KMS-11 (cell line): ENCODE data around the gene DPH7.

Experiments
- H2AFZ ChIP-seq: fragments of 200-600 bp; sonication (generic); 2 replicates; pipeline ENCODE4 v1.6.1; 2016; ENCODE audit warnings: antibody characterized with exemption, mixed run types, low read depth
- H3K27ac ChIP-seq: fragments of 200-600 bp; sonication (generic); 2 replicates; pipeline ENCODE4 v1.6.1; 2016; ENCODE audit warnings: mild to moderate bottlenecking, mixed run types
- H3K27me3 ChIP-seq: fragments of 200-600 bp; sonication (generic); 2 replicates; pipeline ENCODE4 v1.6.1; 2017; ENCODE audit warnings: mild to moderate bottlenecking, low read depth, mixed run types, moderate library complexity; ENCODE audit not compliant: insufficient read depth
- H3K36me3 ChIP-seq: fragments of 200-600 bp; sonication (generic); 2 replicates; pipeline ENCODE4 v1.6.1; 2017; ENCODE audit warnings: mild to moderate bottlenecking, mixed run types; ENCODE audit not compliant: insufficient read depth
- H3K4me1 ChIP-seq: fragments of 200-600 bp; sonication (generic); 2 replicates; pipeline ENCODE4 v1.6.1; 2016; ENCODE audit warnings: mild to moderate bottlenecking, low read depth, mixed run types; ENCODE audit not compliant: poor library complexity, severe bottlenecking
- H3K4me2 ChIP-seq: fragments of 200-600 bp; sonication (generic); 2 replicates; pipeline ENCODE4 v1.7.0; 2016; ENCODE audit warnings: mild to moderate bottlenecking, mixed run types
- H3K4me3 ChIP-seq: fragments of 200-600 bp; sonication (generic); IDR thresholded peaks from 2 replicates; pipeline ENCODE4 v1.6.1; 2017; ENCODE audit warnings: low read depth, low read length, mixed read lengths; ENCODE audit not compliant: insufficient read depth
- H3K79me2 ChIP-seq: fragments of 200-600 bp; sonication (generic); 2 replicates; pipeline ENCODE4 v1.6.1; 2016; ENCODE audit warnings: low read depth, mixed run types; ENCODE audit not compliant: insufficient read depth
- H3K9ac ChIP-seq: fragments of 200-600 bp; sonication (generic); 2 replicates; pipeline ENCODE4 v1.6.1; 2016; ENCODE audit warnings: mild to moderate bottlenecking, mixed run types
- H4K20me1 ChIP-seq: fragments of 200-600 bp; sonication (generic); 2 replicates; pipeline ENCODE4 v1.6.1; 2016; ENCODE audit warnings: mild to moderate bottlenecking, mixed run types; ENCODE audit not compliant: insufficient read depth
- TF ChIP-seq, protein P1 (sequence below): fragments of 200-600 bp; sonication (generic); conservative IDR thresholded peaks from 2 replicates; pipeline ENCODE4 v1.6.1; 2017; ENCODE audit warnings: low read depth, mild to moderate bottlenecking, antibody characterized with exemption, low read length, moderate library complexity, mixed read lengths

Gene DPH7

DNA sequence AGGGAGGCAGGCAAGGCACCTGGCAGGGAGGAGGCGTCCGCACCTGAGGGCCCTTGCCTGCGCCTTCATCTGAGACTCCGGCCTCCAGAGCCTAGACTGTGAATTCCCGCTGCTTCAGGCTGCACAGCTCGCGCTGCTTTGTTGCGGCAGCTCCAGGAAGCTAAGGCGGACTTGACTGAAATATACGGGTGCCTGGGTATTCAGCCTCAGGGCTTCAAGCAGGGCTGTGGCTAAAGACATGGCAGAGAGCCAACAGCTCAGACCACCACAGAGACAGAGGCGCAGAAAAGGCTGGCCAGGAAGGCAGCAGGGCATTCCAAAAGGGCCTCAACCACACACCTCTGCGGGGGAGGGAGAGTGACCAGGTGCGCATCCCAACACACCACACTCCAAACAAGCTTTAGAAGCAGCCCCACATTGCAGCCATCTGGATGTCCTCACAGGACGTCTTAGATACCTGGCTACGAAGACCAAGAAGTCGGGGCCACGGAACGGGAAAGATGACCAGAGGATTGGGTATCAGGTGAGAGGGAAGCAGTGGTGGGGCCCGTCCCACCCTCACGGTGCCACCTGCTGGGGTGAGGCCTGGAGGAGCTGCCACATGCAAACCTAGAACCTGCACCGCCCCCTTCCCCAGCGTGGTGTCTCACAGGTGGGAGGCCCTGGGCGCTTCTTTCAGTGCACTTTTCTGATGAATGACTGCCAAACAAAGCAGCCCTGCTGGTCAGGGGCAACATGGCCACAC, 1.7 kb upstream of the DPH7 start:
- Histone ChIP-seq H4K20me1 (no peaks in the 10 kb centered on the region; the same call in 1 of the 2 replicates), H3K4me2 (no peak overlapping the region), H3K4me3 (no peak overlapping the region), H3K4me1 (peaks cover 28% of the 10 kb centered on the region), H2AFZ (no peak overlapping the region), H3K36me3 (no peaks in the 10 kb centered on the region; the same call in 1 of the 2 replicates), H3K79me2 (peaks cover 27% of the 10 kb centered on the region), H3K27ac (no peak overlapping the region), H3K9ac (no peak overlapping the region), H3K27me3 (no peaks in the 10 kb centered on the region)
- TF ChIP-seq, protein P1, sequence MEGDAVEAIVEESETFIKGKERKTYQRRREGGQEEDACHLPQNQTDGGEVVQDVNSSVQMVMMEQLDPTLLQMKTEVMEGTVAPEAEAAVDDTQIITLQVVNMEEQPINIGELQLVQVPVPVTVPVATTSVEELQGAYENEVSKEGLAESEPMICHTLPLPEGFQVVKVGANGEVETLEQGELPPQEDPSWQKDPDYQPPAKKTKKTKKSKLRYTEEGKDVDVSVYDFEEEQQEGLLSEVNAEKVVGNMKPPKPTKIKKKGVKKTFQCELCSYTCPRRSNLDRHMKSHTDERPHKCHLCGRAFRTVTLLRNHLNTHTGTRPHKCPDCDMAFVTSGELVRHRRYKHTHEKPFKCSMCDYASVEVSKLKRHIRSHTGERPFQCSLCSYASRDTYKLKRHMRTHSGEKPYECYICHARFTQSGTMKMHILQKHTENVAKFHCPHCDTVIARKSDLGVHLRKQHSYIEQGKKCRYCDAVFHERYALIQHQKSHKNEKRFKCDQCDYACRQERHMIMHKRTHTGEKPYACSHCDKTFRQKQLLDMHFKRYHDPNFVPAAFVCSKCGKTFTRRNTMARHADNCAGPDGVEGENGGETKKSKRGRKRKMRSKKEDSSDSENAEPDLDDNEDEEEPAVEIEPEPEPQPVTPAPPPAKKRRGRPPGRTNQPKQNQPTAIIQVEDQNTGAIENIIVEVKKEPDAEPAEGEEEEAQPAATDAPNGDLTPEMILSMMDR = no peak

DNA sequence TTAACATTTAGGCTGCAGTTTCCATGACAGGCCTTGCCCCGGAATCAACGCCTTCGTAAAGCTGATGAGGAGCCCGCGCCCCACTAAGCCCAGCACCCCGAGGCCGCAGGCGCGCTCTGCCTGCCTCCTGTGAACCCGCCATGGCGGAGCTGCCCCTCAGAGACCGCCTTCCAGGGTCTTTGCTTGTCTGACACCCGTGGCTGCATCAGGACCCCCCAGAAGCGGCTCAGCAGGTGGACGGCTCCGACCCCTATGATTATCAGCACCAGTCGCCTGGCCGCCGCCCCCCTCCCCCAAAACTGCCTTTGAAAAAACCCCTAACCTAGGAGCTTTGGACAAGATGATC, 507 bp upstream of the DPH7 start:
- Histone ChIP-seq H4K20me1 (no peaks in the 10 kb centered on the region; the same call in 1 of the 2 replicates), H3K4me2 (peak overlapping the region; percentile 29), H3K27me3 (no peaks in the 10 kb centered on the region), H3K4me1 (peaks cover 38% of the 10 kb centered on the region), H3K9ac (no peak overlapping the region), H3K4me3 (no peak overlapping the region), H3K27ac (no peak overlapping the region), H3K79me2 (peaks cover 38% of the 10 kb centered on the region), H2AFZ (peak overlapping the region; percentile 59; the same call in 1 of the 2 replicates), H3K36me3 (no peaks in the 10 kb centered on the region; the same call in 1 of the 2 replicates)
- TF ChIP-seq, protein P1 = no peak

DNA sequence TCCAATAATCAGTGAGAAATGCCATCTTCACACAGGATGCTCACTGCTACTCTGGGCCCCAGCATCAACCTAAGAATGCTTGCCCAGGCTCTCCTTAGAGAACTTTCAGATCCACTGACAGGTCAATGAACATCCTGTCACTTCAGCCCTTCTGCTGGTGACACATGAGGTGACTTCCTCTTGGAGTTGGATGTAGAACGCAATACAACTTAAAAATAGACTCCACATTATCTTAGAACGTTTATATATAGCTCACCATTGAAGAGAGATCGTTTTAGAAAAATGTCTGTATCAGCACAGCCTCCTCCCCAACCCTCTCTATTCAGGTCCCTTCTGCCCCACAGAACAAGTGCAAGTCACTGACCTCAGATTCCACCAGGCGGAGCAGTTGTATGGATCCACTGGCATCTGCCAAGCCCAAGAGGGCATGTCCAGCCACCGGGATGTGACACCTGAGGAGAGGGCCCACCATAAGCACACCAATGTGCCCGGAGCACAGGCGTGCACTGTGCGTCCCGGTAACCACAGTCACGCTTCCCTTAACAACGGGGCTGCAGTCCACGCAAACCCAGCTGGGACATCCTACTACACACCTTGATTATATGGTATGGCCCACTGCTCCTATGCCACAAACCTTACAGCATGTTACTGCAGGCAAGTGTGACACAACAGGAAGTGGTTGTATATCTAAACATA, 2.9 kb downstream of the DPH7 start:
- Histone ChIP-seq H2AFZ (no peak overlapping the region), H3K9ac (no peak overlapping the region), H3K27me3 (no peaks in the 10 kb centered on the region), H3K4me1 (peaks cover 38% of the 10 kb centered on the region), H3K36me3 (peaks cover 9% of the 10 kb centered on the region; the same call in 1 of the 2 replicates), H3K79me2 (peaks cover 47% of the 10 kb centered on the region), H3K4me3 (no peak overlapping the region), H3K4me2 (peak overlapping the region; percentile 99), H3K27ac (peak overlapping the region; percentile 62), H4K20me1 (no peaks in the 10 kb centered on the region; the same call in 1 of the 2 replicates)
- TF ChIP-seq, protein P1 = peak; percentile 6; the same call in 1 of the 2 replicates

DNA sequence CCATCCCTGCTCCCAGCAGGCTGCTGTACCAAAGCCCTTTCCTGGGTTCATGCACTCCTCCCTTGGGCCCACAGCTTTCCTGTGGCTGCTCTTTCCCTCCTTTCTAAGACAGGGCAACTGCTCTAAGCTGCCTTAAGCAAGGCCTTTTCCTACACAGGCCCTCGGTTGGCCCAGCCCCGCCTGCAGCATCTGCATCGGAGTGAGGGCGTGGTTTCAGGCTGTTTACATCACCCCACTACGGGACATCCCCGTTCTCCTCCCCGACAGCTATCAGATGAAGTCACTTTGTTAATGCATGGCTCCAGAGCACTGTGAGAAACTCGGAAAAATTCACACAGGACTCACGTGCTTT, 3.4 kb downstream of the DPH7 start:
- Histone ChIP-seq H3K27me3 (no peaks in the 10 kb centered on the region), H3K4me1 (peaks cover 38% of the 10 kb centered on the region), H3K27ac (peak overlapping the region; percentile 62), H4K20me1 (no peaks in the 10 kb centered on the region; the same call in 1 of the 2 replicates), H3K9ac (no peak overlapping the region), H2AFZ (no peak overlapping the region), H3K36me3 (peaks cover 9% of the 10 kb centered on the region; the same call in 1 of the 2 replicates), H3K4me3 (no peak overlapping the region), H3K4me2 (peak overlapping the region; percentile 99), H3K79me2 (peaks cover 47% of the 10 kb centered on the region)
- TF ChIP-seq, protein P1 = no peak
